ENCODE results near the gene PRRG4.
"Not testable (repeated sequence)": the region's sequence is repeated elsewhere in the genome, so short reads cannot be mapped to it uniquely, and the experiment has no call there.

PRRG4 gene

DNA sequence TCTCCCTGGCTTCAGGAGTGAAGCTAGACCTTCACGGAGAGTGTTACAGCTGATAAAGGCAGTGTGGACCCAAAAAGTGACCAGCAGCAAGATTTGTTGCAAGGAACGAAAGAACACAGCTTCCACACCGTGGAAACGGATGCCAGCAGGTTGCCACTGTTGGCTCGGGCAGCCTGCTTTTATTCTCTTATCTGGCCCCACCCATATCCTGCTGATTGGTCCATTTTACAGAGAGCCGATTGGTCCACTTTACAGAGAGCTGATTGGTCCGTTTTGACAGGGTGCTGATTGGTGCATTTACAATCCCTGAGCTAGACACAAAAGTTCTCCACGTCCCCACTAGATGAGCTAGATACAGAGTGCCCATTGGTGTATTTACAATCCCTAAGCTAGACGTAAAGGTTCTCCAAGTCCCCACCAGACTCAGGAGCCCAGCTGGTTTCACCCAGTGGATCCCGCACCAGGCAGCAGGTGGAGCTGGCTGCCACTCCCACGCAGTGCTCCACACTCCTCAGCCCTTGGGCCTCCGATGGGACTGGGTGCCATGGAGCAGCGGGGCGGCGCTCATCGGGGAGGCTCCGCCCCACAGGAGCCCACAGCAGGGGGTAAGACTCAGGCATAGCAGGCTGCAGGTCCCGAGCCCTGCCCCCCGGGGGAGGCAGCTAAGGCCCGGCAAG lies 58.1 kb downstream of the PRRG4 start:
- DNase-seq, result not testable (repeated sequence)

DNA sequence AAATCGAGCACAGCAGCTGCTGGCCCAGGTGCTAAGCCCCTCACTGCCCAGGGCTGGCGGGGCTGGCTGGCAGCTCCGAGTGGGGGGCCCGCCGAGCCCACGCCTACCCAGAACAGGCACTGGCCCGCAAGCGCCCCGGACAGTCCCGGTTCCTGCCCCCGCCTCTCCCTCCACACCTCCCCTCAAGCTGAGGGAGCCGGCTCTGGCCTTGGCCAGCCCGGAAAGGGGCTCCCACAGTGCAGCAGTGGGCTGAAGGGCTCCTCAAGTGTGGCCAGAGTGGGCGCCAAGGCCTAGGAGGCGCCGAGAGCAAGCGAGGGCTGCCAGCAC lies 58.6 kb downstream of the PRRG4 start:
- DNase-seq, result not testable (repeated sequence)

DNA sequence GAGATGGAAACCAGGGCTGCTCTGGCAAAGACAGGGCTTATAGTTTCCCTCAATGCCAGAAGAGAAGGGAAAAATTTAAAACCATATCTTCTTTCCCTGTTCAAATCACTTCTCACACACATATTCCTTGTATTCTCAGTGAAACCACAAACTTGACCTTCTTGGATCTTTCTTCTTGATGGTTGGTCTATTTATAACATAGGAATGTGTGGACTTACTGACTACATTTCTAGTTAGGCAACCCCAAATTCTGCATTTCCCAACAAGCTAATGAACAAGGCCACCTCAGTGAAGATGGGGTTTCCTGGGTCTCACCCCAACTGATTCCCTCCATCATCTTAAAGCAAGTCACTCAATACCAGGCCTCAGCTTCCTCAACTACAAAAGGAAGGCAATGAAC lies 59.1 kb downstream of the PRRG4 start:
- no peak for DNase-seq

DNA sequence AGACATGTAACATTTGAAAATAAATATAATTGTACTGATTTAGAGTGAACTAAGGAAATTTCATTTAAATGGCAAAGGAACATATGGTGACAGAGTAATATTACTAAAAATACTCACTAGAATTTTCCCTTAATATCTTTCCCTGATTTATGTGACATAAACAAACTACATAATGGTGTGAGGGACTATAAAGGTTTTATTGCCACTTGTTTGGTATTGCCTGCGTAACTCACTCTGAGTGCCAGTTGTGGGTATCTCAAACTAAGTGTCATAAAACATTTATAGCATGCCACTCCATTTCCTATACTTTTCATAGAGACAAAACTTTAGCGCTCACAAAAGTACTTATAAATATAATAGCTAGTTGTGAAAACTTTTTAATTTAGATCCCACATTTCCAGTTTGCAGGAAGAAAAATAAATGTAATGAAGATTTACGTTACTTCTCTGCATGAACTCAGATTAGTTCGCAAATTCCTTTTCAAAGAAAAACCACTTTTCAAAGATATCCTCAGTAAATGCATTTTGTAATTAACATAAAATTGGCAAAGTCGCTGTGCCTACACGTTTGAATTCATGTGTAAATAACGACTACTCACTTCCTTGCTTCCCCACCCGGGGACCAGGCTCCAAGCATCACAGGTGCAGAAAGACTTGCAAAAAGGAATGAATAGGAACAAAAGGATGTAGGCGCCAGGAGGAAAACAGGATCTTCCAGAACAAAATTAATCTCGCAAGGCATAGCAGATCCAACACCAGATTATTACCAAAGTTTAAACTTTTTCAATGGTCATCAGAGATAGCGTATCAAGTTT lies 61.3 kb downstream of the PRRG4 start:
- DNase-seq, result no peak

DNA sequence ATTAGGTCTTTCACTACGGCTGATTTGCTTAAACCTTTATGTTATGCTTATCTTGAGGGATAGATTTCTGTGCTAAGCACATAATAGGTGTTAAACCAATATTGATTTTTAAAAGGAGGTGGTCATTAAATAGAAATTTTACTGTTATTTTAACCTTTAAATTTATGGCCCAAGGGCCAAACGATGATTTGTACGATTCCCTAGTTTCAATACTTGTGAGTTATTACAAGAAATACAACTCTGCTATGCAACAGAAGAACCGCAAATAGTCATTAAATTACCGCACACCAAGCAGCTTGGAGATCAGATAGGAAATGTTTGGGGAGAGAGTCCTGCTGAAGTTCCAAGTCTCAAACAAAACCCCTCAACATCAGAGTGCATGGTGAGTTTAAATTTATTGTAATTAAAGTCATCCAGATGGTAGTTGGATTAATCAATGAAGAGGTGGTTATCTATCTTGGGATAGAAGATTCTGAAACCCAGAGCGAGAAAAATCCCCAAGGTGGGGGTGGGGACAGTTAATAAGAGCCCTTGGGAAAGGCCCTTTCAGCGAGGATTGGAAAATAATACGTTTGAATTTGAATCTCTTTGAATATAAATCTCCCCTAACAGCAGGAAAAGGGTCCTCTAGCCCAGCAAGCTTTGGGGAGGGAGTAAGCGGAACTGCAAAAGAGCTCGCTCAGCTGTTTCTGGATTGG lies 62.1 kb downstream of the PRRG4 start:
- no peak for DNase-seq

DNA sequence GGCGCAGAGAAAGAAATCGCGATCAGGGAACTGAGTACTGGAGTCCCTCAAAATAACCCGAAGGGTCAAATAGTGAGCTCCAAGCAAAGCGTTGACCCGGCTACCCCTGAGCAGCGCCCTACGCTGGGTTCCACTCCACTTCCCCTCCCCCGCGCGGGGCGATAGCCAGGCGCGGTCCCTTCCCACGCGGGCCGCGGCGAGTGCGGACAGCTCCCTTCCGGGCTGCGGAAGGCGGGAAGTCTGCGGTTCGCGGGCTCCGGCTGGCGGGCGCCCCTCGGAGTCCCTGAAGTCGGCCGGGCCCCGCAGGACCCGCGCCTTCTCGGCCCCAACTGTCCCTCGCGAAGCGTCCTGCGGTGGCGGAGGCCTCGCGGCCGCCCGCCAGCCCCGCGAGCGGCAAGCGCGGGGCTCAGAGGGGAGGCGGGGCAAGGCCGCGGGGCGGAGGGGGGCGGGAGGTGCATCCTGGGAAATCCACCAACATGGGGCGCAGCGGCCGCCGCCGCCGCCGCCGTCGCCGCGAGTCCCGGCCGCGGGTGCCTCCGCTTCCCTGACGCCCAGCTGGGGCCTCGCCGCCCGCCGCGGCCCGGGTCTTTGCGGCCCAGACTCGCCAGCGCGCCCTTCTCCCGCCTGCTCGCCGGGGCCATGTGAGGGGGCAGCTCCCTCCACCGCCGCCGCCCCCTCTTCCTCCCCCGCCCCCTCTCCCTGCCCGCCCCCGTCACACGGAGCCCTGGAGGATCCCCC lies 62.8 kb downstream of the PRRG4 start, which contains the start of gene QSER1:
QSER1 (plus strand) TSS at position 457 of the 738 bp plus-strand sequence. CDS start 315 bp downstream, outside the sequence.
- DNase-seq, result peak; percentile 81

DNA sequence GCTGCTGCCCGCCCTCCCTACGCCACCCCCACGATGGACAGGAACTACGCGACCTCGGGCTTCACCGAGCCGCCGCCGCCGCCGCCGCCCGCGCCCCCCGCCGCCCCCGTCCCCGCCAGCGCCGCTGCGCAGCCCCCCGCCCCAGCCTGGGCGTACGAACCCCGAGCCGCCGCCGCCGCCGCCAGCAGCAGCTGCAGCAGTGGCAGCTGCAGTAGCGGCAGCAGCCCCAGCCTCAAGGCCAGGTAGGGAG lies 63.3 kb downstream of the PRRG4 start:
- DNase-seq, result no peak

DNA sequence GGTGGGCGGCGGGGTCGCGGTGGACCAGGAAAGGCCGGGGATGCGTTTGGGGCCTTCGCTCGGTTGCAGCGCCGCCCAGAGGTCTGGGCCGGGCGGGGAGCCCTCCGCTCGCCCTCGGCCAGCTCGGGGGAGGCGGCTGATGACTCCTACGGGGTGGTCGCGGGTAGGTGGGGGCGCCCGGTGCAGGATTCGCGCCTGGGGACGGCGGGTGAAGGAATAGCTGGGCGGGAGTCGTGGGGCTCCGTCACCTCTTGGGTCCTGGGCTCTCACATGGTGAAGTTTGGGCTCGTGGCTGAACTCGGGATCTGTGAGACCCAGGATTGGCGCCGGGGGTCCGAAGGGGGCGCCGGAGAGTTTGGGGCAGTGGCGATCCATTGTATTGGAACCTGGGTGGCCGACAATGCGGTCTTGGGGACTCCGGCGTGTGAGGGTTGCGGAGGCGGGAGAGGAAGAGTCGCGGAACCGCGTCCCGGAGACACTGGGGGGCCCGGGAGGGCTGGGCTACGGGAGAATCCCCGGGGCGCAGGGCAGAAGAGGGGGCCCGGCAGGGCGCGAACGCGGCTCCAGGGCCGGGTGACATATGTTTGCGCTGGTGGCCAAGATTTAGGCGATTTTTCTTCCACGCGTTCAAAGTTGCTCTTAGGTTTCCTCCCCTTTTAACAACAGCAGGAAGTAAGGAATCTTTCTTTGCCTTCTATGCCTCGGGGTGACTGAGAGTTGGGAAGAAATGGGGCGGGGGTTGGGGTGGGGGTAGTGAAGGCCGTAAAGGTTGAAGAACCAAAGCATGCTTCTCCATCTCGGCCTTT lies 63.8 kb downstream of the PRRG4 start:
- DNase-seq, result peak; percentile 88

DNA sequence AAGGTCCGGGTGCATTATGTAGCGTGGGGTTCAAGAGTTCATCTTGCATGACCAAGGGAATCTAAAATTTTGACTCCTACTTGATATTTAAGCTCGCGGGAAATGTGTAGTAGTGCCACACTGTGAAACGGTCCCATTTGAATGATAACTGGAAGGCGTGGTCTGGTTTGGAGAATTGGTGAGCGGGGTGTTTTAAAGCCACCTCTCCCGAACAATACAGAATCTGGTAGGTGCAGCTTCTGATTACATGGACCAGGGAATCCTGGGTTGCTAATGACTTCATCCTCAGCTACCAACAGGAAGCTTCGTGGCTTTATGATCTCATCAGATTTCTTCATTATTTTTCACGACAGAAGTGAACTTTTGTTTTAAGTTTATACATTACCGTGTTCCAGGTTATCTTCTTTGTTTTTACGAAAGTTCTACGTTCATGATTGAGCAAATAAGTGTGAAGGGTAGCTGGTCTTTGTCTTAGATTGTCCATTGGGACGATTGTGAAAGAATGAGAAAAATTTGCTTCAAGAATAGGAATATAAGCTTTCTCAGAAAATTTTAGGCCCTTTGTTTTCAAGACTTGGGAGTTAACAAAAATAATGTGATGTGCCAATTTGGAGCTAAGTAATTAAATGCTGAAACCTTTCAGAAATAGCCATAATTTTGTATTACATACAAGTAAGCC lies 64.6 kb downstream of the PRRG4 start:
- peak; percentile 68 for DNase-seq

DNA sequence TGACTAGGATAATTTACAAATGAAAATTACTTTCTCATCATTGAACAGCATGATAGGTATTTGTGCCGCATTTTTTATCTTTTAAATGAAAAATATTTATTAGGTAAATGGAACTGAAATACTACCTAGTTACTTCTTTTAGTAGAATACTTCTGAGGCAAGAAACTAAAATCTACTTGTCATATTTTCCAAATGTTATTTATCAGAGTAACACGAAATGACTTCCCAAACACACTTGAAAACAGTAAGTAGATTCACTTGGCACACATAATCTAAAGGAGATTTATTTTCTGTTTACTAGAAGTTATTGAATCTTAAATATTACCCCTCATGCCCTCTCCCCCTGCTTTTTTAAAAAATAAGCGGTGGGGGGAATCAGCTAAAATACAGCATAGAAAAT lies 65.2 kb downstream of the PRRG4 start:
- no peak for DNase-seq

DNA sequence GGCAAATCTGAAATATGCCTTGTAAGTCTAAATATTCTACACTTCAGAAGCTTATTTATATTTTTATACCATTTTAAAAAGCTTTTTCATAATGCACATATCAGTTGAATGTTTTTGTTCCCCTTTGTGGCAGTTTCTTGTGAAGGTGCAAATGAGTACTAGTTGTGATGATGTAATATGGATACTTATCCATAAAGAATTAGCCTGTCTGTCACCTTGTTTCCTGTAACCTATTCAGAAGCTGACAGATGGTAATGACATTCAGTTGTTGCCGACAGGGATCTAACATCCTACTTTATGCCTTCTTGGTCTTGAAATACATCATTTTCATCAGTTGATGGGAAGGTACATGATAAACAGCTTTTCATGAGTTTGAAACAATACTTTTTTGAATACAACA lies 65.7 kb downstream of the PRRG4 start:
- DNase-seq, result no peak

DNA sequence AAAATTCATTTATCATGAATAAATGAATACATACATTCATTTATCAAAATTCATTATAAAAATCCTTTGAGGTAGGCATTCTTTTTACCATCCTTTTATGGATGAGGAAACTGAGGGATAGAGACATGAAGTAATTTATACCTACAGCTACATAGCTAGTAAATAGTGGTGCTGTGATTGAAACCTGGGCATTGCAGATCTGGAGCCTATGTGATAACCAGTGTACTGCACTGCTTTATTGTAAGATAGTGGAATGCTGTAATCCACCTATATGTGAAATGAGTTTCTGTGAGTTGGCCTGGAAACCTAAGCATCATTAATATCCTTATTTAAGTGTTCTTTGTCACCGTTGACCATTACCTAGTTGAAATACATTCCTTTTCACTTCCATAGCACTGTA lies 67.4 kb downstream of the PRRG4 start:
- DNase-seq, result no peak

DNA sequence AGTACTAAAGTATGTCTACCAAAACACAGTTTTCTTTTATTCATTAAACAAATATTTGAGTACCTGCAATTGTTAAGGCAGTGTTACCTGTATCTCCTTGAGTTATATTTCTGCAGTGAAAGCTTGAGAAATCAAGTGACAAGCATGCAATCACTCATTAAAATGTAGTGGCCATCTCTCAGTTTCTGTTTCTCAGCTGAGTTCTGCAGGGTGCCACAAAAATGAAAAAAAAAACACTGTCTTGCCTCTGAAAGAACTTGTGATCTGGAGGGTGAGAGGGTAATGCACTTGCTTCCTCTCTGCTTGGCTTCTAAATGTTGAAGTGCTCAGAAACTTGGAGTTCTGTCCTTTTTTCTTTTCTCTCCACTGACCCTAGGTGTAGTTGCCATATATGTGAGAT lies 69.7 kb downstream of the PRRG4 start:
- no peak for DNase-seq

DNA sequence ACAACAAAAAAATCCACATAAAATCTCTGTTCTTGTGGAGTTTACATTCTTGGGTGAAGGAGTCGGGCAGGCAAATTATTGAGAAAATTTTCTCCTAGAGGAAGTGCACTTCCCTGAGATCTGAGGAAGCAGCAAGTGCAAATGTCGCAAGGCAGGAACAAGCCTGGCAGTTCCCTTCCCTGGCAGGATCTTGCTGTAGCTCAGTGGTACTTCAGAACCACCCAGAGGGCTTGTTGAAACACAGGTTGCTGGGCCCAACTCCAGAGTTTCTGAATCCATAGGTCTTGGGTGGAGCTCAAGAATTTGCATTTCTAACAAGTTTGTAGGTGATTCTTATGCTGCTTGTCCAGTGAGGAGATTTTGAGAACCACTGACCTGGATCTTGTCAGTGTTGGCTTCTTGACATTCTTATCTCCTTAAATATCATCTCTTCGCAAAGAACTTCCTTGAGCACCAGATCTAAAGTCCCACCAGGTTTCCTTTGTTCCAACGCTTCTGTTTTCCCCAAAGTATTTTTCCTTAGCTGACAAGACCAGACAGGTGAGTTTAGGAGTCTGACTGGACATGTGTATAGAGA lies 72.5 kb downstream of the PRRG4 start:
- no peak for DNase-seq

DNA sequence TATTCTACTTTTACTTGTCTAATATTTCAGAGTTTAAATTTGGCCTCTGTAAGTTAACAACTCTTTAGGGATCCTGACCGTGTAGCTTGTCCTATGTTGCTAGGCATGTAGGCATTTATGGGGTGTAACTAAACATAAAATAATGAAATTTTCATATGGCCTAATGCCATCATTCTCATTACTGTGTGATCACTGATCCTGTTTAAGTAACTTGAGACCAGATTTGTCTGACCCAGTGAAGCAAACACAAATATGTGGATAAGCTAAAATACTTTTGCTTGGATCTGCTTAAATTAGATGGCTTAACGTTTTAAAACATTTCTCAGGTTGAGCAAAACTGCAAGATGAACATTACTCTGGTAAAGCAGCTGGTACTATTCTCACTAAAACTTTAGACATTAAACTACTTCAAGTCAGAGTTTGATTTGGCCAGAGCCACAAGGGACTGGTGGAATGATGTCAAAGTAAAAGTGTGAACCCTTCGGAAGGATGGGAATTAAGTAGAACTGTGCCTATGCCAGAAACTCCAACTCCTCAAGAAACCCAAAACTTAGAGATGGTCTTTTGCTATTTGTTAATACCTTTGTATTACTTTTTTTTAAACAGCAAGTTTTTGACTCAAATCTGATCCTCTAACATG lies 75.4 kb downstream of the PRRG4 start:
- no peak for DNase-seq
